ENCODE data around the gene NKTR.

GRCh38 chr3:42575137-42575741 lies 25.2 kb upstream of the NKTR start:
- TF ChIP-seq, protein P1, sequence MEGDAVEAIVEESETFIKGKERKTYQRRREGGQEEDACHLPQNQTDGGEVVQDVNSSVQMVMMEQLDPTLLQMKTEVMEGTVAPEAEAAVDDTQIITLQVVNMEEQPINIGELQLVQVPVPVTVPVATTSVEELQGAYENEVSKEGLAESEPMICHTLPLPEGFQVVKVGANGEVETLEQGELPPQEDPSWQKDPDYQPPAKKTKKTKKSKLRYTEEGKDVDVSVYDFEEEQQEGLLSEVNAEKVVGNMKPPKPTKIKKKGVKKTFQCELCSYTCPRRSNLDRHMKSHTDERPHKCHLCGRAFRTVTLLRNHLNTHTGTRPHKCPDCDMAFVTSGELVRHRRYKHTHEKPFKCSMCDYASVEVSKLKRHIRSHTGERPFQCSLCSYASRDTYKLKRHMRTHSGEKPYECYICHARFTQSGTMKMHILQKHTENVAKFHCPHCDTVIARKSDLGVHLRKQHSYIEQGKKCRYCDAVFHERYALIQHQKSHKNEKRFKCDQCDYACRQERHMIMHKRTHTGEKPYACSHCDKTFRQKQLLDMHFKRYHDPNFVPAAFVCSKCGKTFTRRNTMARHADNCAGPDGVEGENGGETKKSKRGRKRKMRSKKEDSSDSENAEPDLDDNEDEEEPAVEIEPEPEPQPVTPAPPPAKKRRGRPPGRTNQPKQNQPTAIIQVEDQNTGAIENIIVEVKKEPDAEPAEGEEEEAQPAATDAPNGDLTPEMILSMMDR (IDR thresholded peaks at IDR 0.05; ENCODE audit: low read depth, low read length), result no peak
- TF ChIP-seq POLR2A (IDR thresholded peaks at IDR 0.05; ENCODE audit: extremely low read depth, insufficient read length) (no peak), MAX (IDR thresholded peaks at IDR 0.05; ENCODE audit: low read depth, low read length) (no peak)

All from NB4 (cell line).